C4-2B (cell line): ENCODE measurements around the gene ICE2.

Source experiments
- H3K27ac ChIP-seq: fragments of 450-650 bp; 2 replicates; pipeline ENCODE4 v1.5.1; 2017
- ZFX ChIP-seq: fragments of 450-650 bp; IDR thresholded peaks from 2 replicates; pipeline ENCODE4 v1.6.1; 2017
- TF ChIP-seq, protein P1 (sequence below): fragments of 450-650 bp; conservative IDR thresholded peaks from 2 replicates; pipeline ENCODE4 v1.5.1; 2017; ENCODE audit warnings: mild to moderate bottlenecking

The ICE2 gene

GRCh38 chr15:60392986-60393790, 85.8 kb downstream of the ICE2 start:
- TF ChIP-seq, protein P1, sequence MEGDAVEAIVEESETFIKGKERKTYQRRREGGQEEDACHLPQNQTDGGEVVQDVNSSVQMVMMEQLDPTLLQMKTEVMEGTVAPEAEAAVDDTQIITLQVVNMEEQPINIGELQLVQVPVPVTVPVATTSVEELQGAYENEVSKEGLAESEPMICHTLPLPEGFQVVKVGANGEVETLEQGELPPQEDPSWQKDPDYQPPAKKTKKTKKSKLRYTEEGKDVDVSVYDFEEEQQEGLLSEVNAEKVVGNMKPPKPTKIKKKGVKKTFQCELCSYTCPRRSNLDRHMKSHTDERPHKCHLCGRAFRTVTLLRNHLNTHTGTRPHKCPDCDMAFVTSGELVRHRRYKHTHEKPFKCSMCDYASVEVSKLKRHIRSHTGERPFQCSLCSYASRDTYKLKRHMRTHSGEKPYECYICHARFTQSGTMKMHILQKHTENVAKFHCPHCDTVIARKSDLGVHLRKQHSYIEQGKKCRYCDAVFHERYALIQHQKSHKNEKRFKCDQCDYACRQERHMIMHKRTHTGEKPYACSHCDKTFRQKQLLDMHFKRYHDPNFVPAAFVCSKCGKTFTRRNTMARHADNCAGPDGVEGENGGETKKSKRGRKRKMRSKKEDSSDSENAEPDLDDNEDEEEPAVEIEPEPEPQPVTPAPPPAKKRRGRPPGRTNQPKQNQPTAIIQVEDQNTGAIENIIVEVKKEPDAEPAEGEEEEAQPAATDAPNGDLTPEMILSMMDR = no peak
- peak; percentile 37 for TF ChIP-seq ZFX
- peak overlapping the region; percentile 92 for H3K27ac ChIP-seq

DNA sequence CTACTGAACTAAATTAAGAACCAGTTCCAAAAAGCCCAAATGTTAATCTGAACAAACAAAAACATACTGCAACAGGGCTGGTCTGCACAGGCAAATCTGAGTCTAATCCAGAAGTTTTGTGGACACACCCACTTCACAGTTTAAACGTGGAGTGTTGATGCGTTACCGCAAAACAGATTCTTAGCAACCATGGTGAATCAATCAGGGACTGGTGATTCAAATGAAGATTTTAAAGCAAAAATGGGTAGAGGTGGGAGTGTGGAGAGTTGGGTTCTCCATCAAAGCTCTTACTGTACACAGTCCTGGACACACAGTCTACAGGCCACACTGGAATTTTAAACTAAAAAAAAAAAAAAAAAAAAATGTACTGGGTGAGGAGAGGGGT, 86.3 kb downstream of the ICE2 start:
- peak overlapping the region; percentile 92 for H3K27ac ChIP-seq

DNA sequence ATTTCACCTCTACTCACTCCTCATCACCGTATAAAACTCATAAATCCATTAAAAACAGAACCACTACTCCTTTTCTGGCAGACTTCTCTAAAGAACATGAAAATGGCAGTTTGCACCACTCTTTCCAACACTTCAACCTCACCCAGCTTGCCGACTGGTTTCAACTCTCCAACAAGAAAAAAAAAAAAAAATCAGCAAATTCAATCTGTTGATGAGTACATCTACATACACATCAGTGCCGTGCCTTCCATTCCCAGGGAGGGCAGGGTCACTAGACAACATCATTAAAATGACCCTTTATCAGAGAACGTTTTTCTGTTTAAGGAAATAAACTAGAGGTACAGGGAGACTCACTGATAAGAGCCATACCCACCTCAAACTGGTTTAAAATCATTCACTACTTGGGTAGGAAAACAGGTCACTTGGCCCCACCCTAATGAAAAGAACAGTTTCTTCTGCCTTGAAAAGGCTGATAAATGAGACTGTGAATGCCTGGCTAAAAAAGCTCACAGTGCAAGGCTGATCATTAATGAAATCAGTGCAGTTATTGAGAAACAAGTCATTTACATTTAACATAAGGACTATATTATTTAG, 87.1 kb downstream of the ICE2 start:
- peak overlapping the region; percentile 75; the same call in 1 of the 2 replicates for H3K27ac ChIP-seq
- no peak for TF ChIP-seq ZFX
- TF ChIP-seq, protein P1 = no peak

More for the DNA sequence above, 86.3 kb downstream of the ICE2 start:
- TF ChIP-seq, protein P1 = no peak
- no peak for TF ChIP-seq ZFX

- peak overlapping the region; percentile 75 for H3K27ac ChIP-seq
- TF ChIP-seq, protein P1 = no peak
- no peak for TF ChIP-seq ZFX
These were observed 88.0 kb downstream of the ICE2 start for GRCh38 chr15:60390871-60391501.

DNA sequence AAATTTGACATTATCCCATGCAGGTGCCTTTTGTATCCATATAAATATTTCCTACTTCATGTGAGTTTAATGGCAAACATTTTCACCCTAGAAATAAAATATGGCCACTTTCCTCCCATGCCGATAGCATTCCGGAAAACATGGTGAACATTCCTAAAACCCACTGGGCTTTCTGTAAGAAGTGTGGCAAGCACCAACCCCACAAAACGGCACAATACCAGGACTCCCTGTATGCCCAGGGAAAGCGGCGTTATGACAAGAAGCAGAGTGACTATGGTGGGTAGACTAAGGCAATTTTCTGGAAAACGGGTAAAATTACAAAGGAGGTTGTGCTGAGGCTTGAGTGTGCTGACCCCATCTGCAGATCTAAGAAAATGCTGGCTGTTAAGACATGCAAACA, 88.7 kb downstream of the ICE2 start:
- TF ChIP-seq, protein P1 = no peak
- TF ChIP-seq ZFX = no peak
- no peak overlapping the region for H3K27ac ChIP-seq

DNA sequence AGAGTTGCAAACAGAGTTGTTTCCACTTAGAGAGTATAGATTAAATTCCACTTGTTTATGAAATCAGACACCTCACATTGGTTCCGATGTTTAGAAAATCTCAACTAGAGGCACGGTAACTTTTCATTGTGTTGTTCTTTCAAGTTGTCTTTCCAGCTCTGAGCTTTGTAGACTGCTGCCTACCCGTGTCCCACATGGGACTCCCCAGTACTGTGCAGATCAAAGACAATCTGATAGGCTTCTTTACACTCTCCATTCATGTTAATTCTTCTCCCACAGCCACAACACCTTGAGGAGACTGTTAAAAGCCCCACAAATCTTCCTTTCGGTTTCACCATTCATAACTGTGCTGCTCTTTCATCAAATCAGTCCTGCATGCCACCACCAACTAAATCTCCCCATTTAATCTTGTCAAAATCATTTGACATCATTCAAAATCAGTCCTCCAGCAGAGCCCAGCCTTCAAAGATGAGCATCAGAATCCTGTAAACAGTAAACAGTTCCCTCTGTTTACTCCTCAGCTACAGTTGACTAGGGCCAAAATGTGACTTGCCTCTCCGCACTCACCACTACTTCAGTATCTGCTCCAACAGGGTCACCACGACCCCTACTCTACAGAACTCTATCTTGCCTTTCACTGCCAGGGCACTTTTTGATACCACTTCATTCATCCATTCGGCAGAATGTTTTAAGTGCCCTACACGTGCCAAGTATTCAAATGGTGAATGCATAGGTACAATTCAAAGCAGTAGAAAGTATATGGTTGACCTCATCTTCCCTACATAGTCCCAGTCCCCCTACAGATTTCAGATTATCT, 89.5 kb downstream of the ICE2 start:
- TF ChIP-seq, protein P1 = no peak
- TF ChIP-seq ZFX = no peak
- H3K27ac ChIP-seq = no peak overlapping the region
